Liver (tissue), 3 donors: ENCODE data around the gene ATF7.
"Not testable (repeated sequence)": the region's sequence is repeated elsewhere in the genome, so short reads cannot be mapped to it uniquely, and the experiment has no call there.

ENCODE experiments used
- EGR1 ChIP-seq, 2 donors: IDR thresholded peaks; 2 replicates each; pipeline ENCODE4 v1.6.1; 2016 to 2018; ENCODE audit warnings: antibody characterized with exemption in 2 of 2, low read depth in 2 of 2
- TF ChIP-seq, protein P1 (sequence below): IDR thresholded peaks from 2 replicates; pipeline ENCODE4 v1.6.1; 2016; ENCODE audit warnings: antibody characterized with exemption, mild to moderate bottlenecking
- TF ChIP-seq, protein P2 (sequence below): fragments of 150-350 bp; IDR thresholded peaks from 2 replicates; pipeline ENCODE4 v1.5.1; 2017; ENCODE audit warnings: improper control_type of control experiment, low read depth, low read length; ENCODE audit not compliant: missing input control
- TF ChIP-seq, protein P3 (sequence below): IDR thresholded peaks from 2 replicates; pipeline ENCODE4 v1.6.1; 2016; ENCODE audit warnings: antibody characterized with exemption
- TF ChIP-seq, protein P4 (sequence below): IDR thresholded peaks from 2 replicates; pipeline ENCODE4 v1.6.1; 2016; ENCODE audit warnings: antibody characterized with exemption
- donor health status: healthy.
- donor health status: healthy.

DNA sequence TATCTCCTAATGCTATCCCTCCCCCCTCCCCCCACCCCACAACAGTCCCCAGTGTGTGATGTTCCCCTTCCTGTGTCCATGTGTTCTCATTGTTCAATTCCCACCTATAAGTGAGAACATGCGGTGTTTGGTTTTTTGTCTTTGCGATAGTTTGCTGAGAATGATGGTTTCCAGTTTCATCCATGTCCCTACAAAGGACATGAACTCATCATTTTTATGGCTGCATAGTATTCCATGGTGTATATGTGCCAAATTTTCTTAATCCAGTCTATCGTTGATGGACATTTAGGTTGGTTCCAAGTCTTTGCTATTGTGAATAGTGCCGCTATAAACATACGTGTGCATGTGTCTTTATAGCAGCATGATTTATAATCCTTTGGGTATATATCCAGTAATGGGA lies 19.5 kb downstream of the ATF7 start:
- TF ChIP-seq, protein P1, sequence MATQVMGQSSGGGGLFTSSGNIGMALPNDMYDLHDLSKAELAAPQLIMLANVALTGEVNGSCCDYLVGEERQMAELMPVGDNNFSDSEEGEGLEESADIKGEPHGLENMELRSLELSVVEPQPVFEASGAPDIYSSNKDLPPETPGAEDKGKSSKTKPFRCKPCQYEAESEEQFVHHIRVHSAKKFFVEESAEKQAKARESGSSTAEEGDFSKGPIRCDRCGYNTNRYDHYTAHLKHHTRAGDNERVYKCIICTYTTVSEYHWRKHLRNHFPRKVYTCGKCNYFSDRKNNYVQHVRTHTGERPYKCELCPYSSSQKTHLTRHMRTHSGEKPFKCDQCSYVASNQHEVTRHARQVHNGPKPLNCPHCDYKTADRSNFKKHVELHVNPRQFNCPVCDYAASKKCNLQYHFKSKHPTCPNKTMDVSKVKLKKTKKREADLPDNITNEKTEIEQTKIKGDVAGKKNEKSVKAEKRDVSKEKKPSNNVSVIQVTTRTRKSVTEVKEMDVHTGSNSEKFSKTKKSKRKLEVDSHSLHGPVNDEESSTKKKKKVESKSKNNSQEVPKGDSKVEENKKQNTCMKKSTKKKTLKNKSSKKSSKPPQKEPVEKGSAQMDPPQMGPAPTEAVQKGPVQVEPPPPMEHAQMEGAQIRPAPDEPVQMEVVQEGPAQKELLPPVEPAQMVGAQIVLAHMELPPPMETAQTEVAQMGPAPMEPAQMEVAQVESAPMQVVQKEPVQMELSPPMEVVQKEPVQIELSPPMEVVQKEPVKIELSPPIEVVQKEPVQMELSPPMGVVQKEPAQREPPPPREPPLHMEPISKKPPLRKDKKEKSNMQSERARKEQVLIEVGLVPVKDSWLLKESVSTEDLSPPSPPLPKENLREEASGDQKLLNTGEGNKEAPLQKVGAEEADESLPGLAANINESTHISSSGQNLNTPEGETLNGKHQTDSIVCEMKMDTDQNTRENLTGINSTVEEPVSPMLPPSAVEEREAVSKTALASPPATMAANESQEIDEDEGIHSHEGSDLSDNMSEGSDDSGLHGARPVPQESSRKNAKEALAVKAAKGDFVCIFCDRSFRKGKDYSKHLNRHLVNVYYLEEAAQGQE = not testable (repeated sequence)
- TF ChIP-seq, protein P2, sequence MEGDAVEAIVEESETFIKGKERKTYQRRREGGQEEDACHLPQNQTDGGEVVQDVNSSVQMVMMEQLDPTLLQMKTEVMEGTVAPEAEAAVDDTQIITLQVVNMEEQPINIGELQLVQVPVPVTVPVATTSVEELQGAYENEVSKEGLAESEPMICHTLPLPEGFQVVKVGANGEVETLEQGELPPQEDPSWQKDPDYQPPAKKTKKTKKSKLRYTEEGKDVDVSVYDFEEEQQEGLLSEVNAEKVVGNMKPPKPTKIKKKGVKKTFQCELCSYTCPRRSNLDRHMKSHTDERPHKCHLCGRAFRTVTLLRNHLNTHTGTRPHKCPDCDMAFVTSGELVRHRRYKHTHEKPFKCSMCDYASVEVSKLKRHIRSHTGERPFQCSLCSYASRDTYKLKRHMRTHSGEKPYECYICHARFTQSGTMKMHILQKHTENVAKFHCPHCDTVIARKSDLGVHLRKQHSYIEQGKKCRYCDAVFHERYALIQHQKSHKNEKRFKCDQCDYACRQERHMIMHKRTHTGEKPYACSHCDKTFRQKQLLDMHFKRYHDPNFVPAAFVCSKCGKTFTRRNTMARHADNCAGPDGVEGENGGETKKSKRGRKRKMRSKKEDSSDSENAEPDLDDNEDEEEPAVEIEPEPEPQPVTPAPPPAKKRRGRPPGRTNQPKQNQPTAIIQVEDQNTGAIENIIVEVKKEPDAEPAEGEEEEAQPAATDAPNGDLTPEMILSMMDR = not testable (repeated sequence)
- not testable (repeated sequence) for TF ChIP-seq EGR1 (IDR thresholded peaks at IDR 0.05; ENCODE audit: low read depth in 2 of 2)
- TF ChIP-seq, protein P3, sequence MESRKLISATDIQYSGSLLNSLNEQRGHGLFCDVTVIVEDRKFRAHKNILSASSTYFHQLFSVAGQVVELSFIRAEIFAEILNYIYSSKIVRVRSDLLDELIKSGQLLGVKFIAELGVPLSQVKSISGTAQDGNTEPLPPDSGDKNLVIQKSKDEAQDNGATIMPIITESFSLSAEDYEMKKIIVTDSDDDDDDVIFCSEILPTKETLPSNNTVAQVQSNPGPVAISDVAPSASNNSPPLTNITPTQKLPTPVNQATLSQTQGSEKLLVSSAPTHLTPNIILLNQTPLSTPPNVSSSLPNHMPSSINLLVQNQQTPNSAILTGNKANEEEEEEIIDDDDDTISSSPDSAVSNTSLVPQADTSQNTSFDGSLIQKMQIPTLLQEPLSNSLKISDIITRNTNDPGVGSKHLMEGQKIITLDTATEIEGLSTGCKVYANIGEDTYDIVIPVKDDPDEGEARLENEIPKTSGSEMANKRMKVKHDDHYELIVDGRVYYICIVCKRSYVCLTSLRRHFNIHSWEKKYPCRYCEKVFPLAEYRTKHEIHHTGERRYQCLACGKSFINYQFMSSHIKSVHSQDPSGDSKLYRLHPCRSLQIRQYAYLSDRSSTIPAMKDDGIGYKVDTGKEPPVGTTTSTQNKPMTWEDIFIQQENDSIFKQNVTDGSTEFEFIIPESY = not testable (repeated sequence)
- TF ChIP-seq, protein P4, sequence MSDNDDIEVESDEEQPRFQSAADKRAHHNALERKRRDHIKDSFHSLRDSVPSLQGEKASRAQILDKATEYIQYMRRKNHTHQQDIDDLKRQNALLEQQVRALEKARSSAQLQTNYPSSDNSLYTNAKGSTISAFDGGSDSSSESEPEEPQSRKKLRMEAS = not testable (repeated sequence)
